Neural crest cell (in vitro differentiated cells): Measurements from ENCODE around the gene AFAP1L2. TPM values are rescaled to one million over a fixed set of nuclear protein-coding genes. Genes with fewer than 3 reads are reported as not detected.

Source experiments
- DNase-seq: peaks from one replicate; pipeline ENCODE4 v3.0.0; 2021; ENCODE audit warnings: low read depth, mixed read lengths, low spot score
- H3K27ac Mint-ChIP-seq: one replicate; pipeline ENCODE4 v1.8.0; 2021; ENCODE audit warnings: mild to moderate bottlenecking, mixed read lengths; ENCODE audit not compliant: unreplicated experiment
- H3K27me3 Mint-ChIP-seq: 2 replicates; pipeline ENCODE4 v1.8.0; 2021; ENCODE audit warnings: low read depth, mild to moderate bottlenecking, mixed read lengths
- H3K36me3 Mint-ChIP-seq: 2 replicates; pipeline ENCODE4 v1.8.0; 2021; ENCODE audit warnings: low read depth, mild to moderate bottlenecking, mixed read lengths
- H3K4me1 Mint-ChIP-seq: 2 replicates; pipeline ENCODE4 v1.8.0; 2021; ENCODE audit warnings: mixed read lengths
- H3K4me3 Mint-ChIP-seq: one replicate; pipeline ENCODE4 v1.8.0; 2021; ENCODE audit warnings: mild to moderate bottlenecking, mixed read lengths
- H3K9me3 Mint-ChIP-seq: 2 replicates; pipeline ENCODE4 v1.8.0; 2021; ENCODE audit warnings: mixed read lengths
- CTCF ChIP-seq: fragments of 200-600 bp; sonication (generic); conservative IDR thresholded peaks from 2 replicates; pipeline ENCODE4 v1.5.0; 2021; ENCODE audit warnings: antibody characterized with exemption, mild to moderate bottlenecking
- total RNA-seq: library from RNA; stranded (reverse); gene quantifications from 2 replicates; pipeline ENCODE4 v1.2.1, GENCODE V29; 2021

AFAP1L2 gene
- total RNA-seq, 1 donor from 2014 or later, result 72.1 TPM

- H3K36me3 Mint-ChIP-seq, result no peaks in the 10 kb centered on the region
- peaks cover 83% of the 10 kb centered on the region for H3K4me1 Mint-ChIP-seq
- TF ChIP-seq CTCF, result no peak
- DNase-seq, result no peak
- peaks cover 16% of the 10 kb centered on the region for H3K27me3 Mint-ChIP-seq
- H3K27ac Mint-ChIP-seq, result no peak overlapping the region
- no peak overlapping the region for H3K4me3 Mint-ChIP-seq
- no peaks in the 10 kb centered on the region for H3K9me3 Mint-ChIP-seq
These were observed 7.8 kb downstream of the AFAP1L2 start for GRCh38 chr10:114396464-114396863.

- peaks cover 80% of the 10 kb centered on the region for H3K4me1 Mint-ChIP-seq
- peaks cover 8% of the 10 kb centered on the region for H3K27me3 Mint-ChIP-seq
- H3K36me3 Mint-ChIP-seq, result no peaks in the 10 kb centered on the region
- TF ChIP-seq CTCF, result no peak
- H3K27ac Mint-ChIP-seq, result no peak overlapping the region
- no peaks in the 10 kb centered on the region for H3K9me3 Mint-ChIP-seq
- DNase-seq, result no peak
- peak overlapping the region; percentile 46 for H3K4me3 Mint-ChIP-seq
These were observed 8.8 kb downstream of the AFAP1L2 start for GRCh38 chr10:114395366-114396022.

- Mint-ChIP-seq H3K4me3 (no peak overlapping the region), H3K27ac (peak overlapping the region; percentile 87), H3K4me1 (peaks cover 77% of the 10 kb centered on the region), H3K9me3 (no peaks in the 10 kb centered on the region), H3K27me3 (peaks cover 3% of the 10 kb centered on the region), H3K36me3 (no peaks in the 10 kb centered on the region)
- TF ChIP-seq CTCF, result no peak
- no peak for DNase-seq
These were observed 9.8 kb downstream of the AFAP1L2 start for GRCh38 chr10:114394531-114394930.

- H3K36me3 Mint-ChIP-seq, result no peaks in the 10 kb centered on the region
- peaks cover under 1% of the 10 kb centered on the region for H3K27me3 Mint-ChIP-seq
- H3K4me3 Mint-ChIP-seq, result peak overlapping the region; percentile 29
- TF ChIP-seq CTCF, result no peak
- DNase-seq, result no peak
- peak overlapping the region; percentile 87 for H3K27ac Mint-ChIP-seq
- peaks cover 77% of the 10 kb centered on the region for H3K4me1 Mint-ChIP-seq
- H3K9me3 Mint-ChIP-seq, result no peaks in the 10 kb centered on the region
These were observed 10.4 kb downstream of the AFAP1L2 start for GRCh38 chr10:114393886-114394285.

GRCh38 chr10:114393482-114393881 is 10.8 kb downstream of the AFAP1L2 start:
- no peak overlapping the region for H3K4me3 Mint-ChIP-seq
- no peaks in the 10 kb centered on the region for H3K27me3 Mint-ChIP-seq
- peaks cover 77% of the 10 kb centered on the region for H3K4me1 Mint-ChIP-seq
- no peak for DNase-seq
- H3K36me3 Mint-ChIP-seq, result no peaks in the 10 kb centered on the region
- no peak for TF ChIP-seq CTCF
- H3K9me3 Mint-ChIP-seq, result no peaks in the 10 kb centered on the region
- H3K27ac Mint-ChIP-seq, result peak overlapping the region; percentile 87
